Peyer's patch (tissue), 4 donors: ENCODE data around the gene SULT1A2.
"Not testable (repeated sequence)": the region's sequence is repeated elsewhere in the genome, so short reads cannot be mapped to it uniquely, and the experiment has no call there.

ENCODE experiments used
- CTCF ChIP-seq, 6 experiments: fragments of 450-650 bp in 4 of 6; fragments of 200-600 bp in 2 of 6; sonication (generic) in 1 of 6; IDR thresholded peaks; one replicate each; pipeline ENCODE4 v1.5.1; 2017 to 2019; ENCODE audit warnings: antibody characterized with exemption in 6 of 6, mild to moderate bottlenecking in 3 of 6, moderate library complexity in 1 of 6
- POLR2A ChIP-seq, 2 donors: fragments of 450-650 bp; IDR thresholded peaks; one replicate each; pipeline ENCODE4 v1.5.1; 2017; ENCODE audit warnings: antibody characterized with exemption in 2 of 2, mild to moderate bottlenecking in 2 of 2, moderate library complexity in 2 of 2

DNA sequence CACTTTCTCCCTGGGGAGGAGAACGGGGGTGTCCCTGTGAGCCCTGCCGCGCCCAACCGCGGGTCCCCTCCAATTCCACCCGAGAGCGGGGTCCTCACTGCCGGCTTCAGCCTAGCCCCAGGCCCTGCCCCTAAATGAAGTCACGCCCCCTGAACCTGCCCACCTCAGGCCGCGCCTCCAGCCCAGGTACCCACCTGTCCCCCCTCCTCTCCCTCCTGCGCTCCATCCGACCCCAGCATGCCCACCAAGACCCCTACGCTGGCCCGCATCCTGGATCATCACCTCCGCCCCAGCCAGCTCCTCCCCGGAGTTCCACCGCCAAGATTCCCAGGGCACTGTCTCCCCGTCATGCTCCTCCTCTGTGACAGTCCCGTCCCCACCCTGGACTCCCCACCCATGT, 4.1 kb upstream of the SULT1A2 start:
- not testable (repeated sequence) for TF ChIP-seq CTCF, POLR2A (IDR thresholded peaks at IDR 0.05)
